Kidney (tissue), 14 donors: ENCODE results near the gene TYMP. TPM values are rescaled to one million over a fixed set of nuclear protein-coding genes. Genes with fewer than 3 reads are reported as not detected.

Source experiments
- DNase-seq, 5 donors: peaks; one replicate each; pipeline ENCODE4 v3.0.0-alpha.2; 2013 to 2020
- FAIRE-seq: peaks from 2 replicates; lab custom pipeline; 2012; peaks lifted over from hg19 to GRCh38; lab: Jason Lieb, UNC
- H3K27ac ChIP-seq, 2 donors: one replicate each; pipeline ENCODE4 v1.7.0; 2013; ENCODE audit warnings: low read depth in 2 of 2, low read length in 2 of 2, inconsistent platforms in 1 of 2
- H3K27me3 ChIP-seq: one replicate; pipeline ENCODE4 v1.7.1; 2013; ENCODE audit warnings: low read length, inconsistent platforms; ENCODE audit not compliant: control insufficient read depth, insufficient read depth
- H3K36me3 ChIP-seq, 3 donors: one replicate each; pipeline versions ENCODE4 v1.7.0 to v1.7.1; 2013; ENCODE audit warnings: low read length in 3 of 3, control low read depth in 1 of 3, inconsistent platforms in 1 of 3; ENCODE audit not compliant: insufficient read depth in 3 of 3, control insufficient read depth in 2 of 3
- H3K4me1 ChIP-seq, 3 donors: one replicate each; pipeline versions ENCODE4 v1.7.0 to v1.7.1; 2013; ENCODE audit warnings: low read length in 3 of 3, inconsistent platforms in 1 of 3, low read depth in 1 of 3; ENCODE audit not compliant: control insufficient read depth in 2 of 3, insufficient read depth in 2 of 3
- H3K4me3 ChIP-seq, 3 donors: one replicate each; pipeline versions ENCODE4 v1.7.0 to v1.8.1; 2013; ENCODE audit warnings: low read length in 3 of 3, control low read depth in 1 of 3, inconsistent platforms in 1 of 3
- H3K9ac ChIP-seq, 3 donors: one replicate each; pipeline versions ENCODE4 v1.7.0 to v1.7.1; 2013; ENCODE audit warnings: low read length in 3 of 3, control low read depth in 1 of 3, inconsistent platforms in 1 of 3
- H3K9me3 ChIP-seq, 3 donors: one replicate each; pipeline versions ENCODE4 v1.7.0 to v1.7.1; 2013; ENCODE audit warnings: low read length in 3 of 3, control low read depth in 1 of 3, inconsistent platforms in 1 of 3; ENCODE audit not compliant: control insufficient read depth in 2 of 3, insufficient read depth in 1 of 3
- intact Hi-C: fragments of 100-400 bp; cut with DNase I; formaldehyde crosslinking; loops from one replicate; pipeline ENCODE4 v1.11.1; 2022
- polyA plus RNA-seq: library from polyadenylated mRNA; stranded (reverse); fragments of 350-450 nt; fragmentation: Illumina TruSeq; extraction: RNeasy Lipid Tissue Mini Kit (QIAGEN cat#74804); gene quantifications from one replicate; pipeline ENCODE4 v1.2.3, GENCODE V29; 2014; ENCODE audit warnings: low read depth, low replicate concordance; ENCODE audit not compliant: insufficient read depth
- total RNA-seq: library from RNA; stranded (reverse); fragmentation: NEBNext Ultra II Directional; extraction: Animal tissue kit (Norgen Biotek cat#: 25700); gene quantifications from one replicate; pipeline ENCODE4 v1.2.1, GENCODE V29; 2021
- TF ChIP-seq, protein P1 (sequence below): IDR thresholded peaks from 3 replicates; pipeline ENCODE4 v1.5.1; 2012; ENCODE audit warnings: mild to moderate bottlenecking, moderate library complexity, borderline replicate concordance; ENCODE audit not compliant: insufficient read depth; ENCODE audit errors: extremely low read depth
- donor health status: control.
- donor health status: control.
- donor health status: control.
- donor health status: control.
- donor health status: control.
- donor health status: DM: yes; HTN: yes; CAD: no.
- donor health status: Normal renal cell carcinoma (clear cell type).

Gene TYMP
- total and polyA plus RNA-seq, 2 donors from 2014 or later = 22.2 to 163 TPM

DNA sequence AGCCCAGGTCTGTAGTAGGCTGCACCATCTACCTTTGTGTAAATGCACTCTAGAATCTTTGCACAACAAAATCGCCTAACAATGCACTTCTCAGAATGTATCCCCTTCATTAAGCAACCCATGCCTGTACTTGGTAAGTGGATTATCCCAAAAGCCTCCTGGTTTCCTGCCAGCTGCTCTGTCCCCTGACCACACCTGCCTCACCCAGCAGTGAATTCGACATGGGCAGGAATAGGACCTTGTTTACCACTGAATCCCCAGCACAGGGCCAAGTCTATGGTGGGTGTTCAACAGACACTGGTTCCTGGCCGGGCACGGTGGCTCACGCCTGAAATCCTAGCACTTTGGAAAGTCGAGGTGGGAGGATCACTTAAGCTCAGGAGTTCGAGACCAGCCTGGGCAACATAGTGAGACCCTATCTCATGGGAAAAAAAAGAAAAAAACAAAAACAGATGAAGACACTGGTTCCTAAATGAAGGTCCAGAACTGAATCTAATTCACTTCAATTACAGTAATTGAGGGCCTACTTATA, 38.0 kb upstream of the TYMP start:
- peaks cover 0 to 10% (median 7%) of the 10 kb centered on the region in 3 donors for H3K36me3 ChIP-seq
- H3K27me3 ChIP-seq = no peaks in the 10 kb centered on the region
- H3K4me3 ChIP-seq = no peak overlapping the region
- DNase-seq (no peak), FAIRE-seq (no peak)
- intact Hi-C loops = no loop called here
- H3K9ac ChIP-seq = no peak overlapping the region
- H3K4me1 ChIP-seq = peaks cover 0 to 23% (median 11%) of the 10 kb centered on the region in 3 donors
- TF ChIP-seq, protein P1, sequence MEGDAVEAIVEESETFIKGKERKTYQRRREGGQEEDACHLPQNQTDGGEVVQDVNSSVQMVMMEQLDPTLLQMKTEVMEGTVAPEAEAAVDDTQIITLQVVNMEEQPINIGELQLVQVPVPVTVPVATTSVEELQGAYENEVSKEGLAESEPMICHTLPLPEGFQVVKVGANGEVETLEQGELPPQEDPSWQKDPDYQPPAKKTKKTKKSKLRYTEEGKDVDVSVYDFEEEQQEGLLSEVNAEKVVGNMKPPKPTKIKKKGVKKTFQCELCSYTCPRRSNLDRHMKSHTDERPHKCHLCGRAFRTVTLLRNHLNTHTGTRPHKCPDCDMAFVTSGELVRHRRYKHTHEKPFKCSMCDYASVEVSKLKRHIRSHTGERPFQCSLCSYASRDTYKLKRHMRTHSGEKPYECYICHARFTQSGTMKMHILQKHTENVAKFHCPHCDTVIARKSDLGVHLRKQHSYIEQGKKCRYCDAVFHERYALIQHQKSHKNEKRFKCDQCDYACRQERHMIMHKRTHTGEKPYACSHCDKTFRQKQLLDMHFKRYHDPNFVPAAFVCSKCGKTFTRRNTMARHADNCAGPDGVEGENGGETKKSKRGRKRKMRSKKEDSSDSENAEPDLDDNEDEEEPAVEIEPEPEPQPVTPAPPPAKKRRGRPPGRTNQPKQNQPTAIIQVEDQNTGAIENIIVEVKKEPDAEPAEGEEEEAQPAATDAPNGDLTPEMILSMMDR = no peak
- no peak overlapping the region for H3K27ac ChIP-seq
- no peaks in the 10 kb centered on the region for H3K9me3 ChIP-seq

DNA sequence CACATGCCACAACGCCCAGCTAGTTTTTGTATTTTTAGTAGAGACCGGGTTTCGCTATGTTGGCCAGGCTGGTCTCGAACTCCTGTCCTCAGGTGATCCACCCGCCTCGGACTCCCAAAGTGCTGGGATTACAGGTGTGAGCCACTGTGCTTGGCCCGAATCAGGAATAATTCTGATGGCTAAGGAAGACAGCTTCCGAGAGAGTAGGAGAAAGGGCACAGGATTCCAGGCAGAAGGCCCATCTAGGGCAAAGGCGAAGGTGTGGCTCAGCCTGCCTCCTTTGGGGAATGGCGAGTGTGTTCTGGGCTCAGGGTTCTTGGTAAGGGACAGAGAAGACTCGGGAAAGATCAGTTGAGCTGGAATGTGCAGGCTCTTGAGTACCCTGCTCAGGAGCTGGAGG, 34.5 kb upstream of the TYMP start:
- H3K4me3 ChIP-seq = no peak overlapping the region
- no peak overlapping the region for H3K9ac ChIP-seq
- peaks cover 0 to 10% (median under 1%) of the 10 kb centered on the region in 3 donors for H3K4me1 ChIP-seq
- no peaks in the 10 kb centered on the region for H3K27me3 ChIP-seq
- intact Hi-C loops = no loop called here
- H3K36me3 ChIP-seq = no peaks in the 10 kb centered on the region
- no peak overlapping the region for H3K27ac ChIP-seq
- DNase-seq (no peak), FAIRE-seq (no peak)
- TF ChIP-seq, protein P1 = no peak
- no peaks in the 10 kb centered on the region for H3K9me3 ChIP-seq

DNA sequence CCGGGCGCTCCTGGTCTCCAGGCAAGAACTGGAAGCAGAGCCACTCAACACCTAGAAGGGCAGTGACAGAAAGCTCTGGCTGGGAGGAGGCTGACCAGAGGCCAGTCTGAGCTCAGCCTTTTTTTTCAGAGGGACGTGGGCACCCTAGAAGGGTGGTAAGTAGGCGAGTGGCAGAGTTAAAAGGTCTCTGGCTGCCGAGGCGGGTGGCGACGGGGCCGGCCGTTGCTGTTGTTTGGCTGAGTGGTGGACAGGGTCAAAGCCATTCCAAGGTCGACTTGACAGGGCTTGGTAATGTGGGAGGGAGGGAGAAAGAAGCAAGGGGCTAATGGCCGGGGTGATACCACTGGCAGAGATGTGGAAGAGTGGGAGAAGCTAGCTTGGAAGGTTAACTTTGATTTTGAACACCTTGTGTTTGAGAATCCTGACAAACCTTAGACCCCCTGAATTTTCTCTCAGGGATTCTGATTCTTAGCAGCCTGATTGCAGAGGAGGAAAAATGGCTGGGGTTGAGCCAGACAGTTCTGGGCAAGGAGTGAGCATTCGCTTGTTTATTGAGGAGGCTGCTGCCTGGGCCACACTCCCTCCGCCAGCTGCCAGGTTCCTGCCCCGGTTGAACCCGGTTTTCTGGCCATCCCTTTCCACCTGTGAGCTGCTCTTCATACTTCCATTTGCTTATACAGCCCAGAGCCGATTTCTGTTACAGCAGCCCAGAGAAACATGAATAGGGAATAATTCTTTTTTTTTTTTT, 33.8 kb upstream of the TYMP start:
- no peaks in the 10 kb centered on the region for H3K36me3 ChIP-seq
- H3K27me3 ChIP-seq = no peaks in the 10 kb centered on the region
- peak overlapping the region; percentile 9 to 92 (median 47) for H3K9ac ChIP-seq
- H3K4me1 ChIP-seq = peaks cover 0 to 8% (median 0%) of the 10 kb centered on the region in 3 donors
- H3K9me3 ChIP-seq = no peaks in the 10 kb centered on the region
- no peak for DNase-seq
- H3K27ac ChIP-seq = peak overlapping the region; percentile 68 to 87
- intact Hi-C loops = no loop called here
- H3K4me3 ChIP-seq = peak overlapping the region; percentile 55 to 86 (median 68)
- TF ChIP-seq, protein P1 = no peak
- FAIRE-seq = no peak
